Measurements from ENCODE around the gene MEIS2. TPM values are rescaled to one million over a fixed set of nuclear protein-coding genes. Genes with fewer than 3 reads are reported as not detected.

The MEIS2 gene
- polyA plus RNA-seq, 1 donor, result 19.7 TPM

DNA sequence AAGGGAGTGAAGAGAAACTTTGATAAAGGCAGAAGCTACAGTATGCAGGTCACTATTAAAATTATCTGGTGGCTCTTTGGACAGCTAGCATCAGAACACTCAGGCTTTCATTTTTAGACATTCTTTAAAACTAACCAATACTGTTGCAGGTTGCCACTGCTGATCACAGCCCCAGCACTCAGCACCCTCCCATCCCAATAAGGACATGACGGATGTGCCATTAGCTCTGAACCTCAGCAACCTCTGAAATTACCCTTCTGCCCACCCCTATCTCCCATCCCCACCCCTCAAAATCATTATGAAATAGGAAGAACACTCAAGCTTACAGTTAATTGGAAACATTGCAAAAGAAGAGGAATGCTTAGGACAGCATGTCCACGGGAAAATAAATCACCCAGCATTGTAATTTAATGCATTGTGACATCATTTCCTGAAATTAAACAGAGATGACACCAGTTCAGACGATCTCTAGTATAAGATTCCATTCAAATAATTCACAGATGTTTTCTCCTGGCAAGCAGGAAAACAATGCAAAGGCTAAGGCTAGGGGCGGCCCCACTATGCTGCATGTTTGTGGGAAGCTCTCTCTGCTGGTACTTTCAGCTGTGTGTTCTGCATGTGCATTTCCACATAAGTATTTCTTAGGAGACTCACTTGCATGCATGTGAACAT is 71.6 kb downstream of the MEIS2 start:
- Histone ChIP-seq H3K36me3 (ENCODE audit: control insufficient read depth, insufficient read depth, low read length) (no peaks in the 10 kb centered on the region), H3K9me3 (ENCODE audit: control insufficient read depth, low read depth, low read length) (no peaks in the 10 kb centered on the region), H3K27me3 (ENCODE audit: control insufficient read depth, insufficient read depth, low read length) (no peaks in the 10 kb centered on the region), H3K27ac (ENCODE audit: low read length) (no peak overlapping the region), H3K4me3 (ENCODE audit: low read length) (no peak overlapping the region), H3K4me1 (ENCODE audit: control insufficient read depth, insufficient read depth, low read length) (no peaks in the 10 kb centered on the region)
- 100% methylated on average over 1 of the region's 4 CpGs for WGBS (ENCODE audit: insufficient coverage, low lambda C conversion rate)
- no peak for DNase-seq

DNA sequence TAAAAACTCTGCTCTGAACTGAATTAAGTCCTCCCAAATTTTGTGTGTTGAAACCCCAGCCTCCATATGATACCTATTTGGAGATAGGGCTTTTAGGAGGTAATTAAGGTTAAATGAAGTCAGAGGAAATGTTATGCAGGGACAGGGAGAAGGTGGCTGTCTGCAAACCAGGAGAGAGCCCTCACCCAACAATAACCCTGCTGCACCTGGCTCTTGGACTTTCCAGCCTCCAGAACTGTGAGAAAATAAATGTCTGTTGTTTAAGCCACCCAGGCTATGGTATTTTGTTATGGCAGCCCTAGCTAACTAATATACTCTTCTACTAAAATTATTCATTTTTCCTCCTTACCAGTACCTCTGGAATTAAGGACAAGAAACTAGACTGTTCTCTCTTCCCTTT is 79.5 kb downstream of the MEIS2 start:
- H3K27ac ChIP-seq (ENCODE audit: low read length), result no peak overlapping the region
- peaks cover 6% of the 10 kb centered on the region for H3K27me3 ChIP-seq (ENCODE audit: control insufficient read depth, insufficient read depth, low read length)
- no peaks in the 10 kb centered on the region for H3K36me3 ChIP-seq (ENCODE audit: control insufficient read depth, insufficient read depth, low read length)
- H3K4me1 ChIP-seq (ENCODE audit: control insufficient read depth, insufficient read depth, low read length), result no peaks in the 10 kb centered on the region
- no peak for DNase-seq
- no peaks in the 10 kb centered on the region for H3K9me3 ChIP-seq (ENCODE audit: control insufficient read depth, low read depth, low read length)
- H3K4me3 ChIP-seq (ENCODE audit: low read length), result no peak overlapping the region

DNA sequence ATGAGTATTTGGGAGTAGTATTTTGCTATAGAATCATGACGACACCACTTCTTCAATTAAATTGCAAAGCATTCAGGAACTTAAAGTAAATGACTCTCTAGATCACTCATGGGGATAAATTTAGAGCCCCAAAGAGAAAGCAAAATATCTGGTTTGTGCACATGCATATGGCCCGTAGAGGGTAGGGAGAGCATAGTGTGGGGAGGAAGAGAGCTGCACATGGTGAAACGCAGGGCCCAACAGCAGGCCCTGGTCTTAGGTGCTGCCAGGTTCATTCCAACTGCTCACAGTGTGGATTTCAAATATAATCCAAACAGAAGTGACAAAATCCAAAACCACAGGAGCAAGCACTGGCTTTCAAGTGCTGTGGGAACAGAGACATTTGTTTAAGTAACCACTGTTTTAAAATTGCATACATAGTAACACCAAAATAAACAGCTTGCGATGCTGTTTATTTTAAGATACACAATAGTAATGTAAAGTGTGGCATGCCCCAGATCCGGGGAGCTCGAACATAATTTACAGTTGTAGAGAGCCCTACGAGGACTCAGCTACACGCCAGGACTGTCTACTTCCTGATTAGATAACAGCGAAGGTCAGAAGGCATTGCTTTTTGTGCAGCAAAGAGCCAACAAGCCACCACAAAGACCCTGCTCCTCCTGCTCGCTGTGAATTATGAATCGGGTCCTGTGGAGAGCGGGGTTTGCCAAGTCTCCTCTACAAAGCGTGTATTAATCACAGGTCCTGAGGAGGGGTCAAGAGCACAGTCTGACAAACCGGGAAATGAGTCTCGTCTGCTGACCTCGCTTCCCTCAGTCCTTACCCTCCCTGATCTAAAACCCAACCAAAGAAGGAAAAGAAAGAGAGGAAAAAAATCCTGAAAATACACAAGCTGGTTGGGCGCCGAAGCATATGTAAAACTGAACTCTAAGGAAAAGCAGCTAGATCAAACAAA is 80.6 kb downstream of the MEIS2 start:
- WGBS (ENCODE audit: insufficient coverage, low lambda C conversion rate), result no CpG with 5 or more reads among the region's 18 CpGs
- Histone ChIP-seq H3K4me3 (ENCODE audit: low read length) (no peak overlapping the region), H3K27me3 (ENCODE audit: control insufficient read depth, insufficient read depth, low read length) (peaks cover 6% of the 10 kb centered on the region), H3K36me3 (ENCODE audit: control insufficient read depth, insufficient read depth, low read length) (no peaks in the 10 kb centered on the region), H3K4me1 (ENCODE audit: control insufficient read depth, insufficient read depth, low read length) (no peaks in the 10 kb centered on the region), H3K27ac (ENCODE audit: low read length) (no peak overlapping the region), H3K9me3 (ENCODE audit: control insufficient read depth, low read depth, low read length) (no peaks in the 10 kb centered on the region)
- peak in 1 of 2 donors; percentile 29 for DNase-seq

DNA sequence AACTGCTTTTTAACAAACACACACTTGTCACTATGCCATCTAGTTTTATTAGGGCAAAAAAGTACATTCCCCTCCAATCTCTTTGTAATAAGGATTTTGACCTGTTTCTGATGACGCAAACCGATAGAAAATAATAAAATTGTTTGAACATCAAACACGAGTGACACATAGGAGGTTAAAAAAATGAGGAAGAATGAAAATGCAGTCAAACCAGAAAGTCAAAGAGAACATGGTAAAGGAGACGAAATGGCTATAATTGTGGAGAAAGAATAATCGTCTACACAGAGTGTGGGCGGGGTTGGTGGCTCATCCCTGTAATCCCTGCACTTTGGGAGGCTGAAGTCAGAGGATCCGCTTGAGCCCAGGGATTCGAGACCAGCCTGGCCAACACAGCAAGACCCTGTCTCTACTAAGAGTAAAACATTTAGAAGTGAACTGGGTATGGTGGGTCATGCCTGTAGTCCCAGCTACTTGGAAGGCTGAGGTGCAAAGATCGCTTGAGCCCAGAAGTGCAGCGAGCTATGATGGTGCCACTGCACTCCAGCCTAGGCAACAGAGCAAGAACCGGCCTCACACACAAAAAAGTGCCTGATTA is 83.2 kb downstream of the MEIS2 start:
- H3K27me3 ChIP-seq (ENCODE audit: control insufficient read depth, insufficient read depth, low read length), result peaks cover 6% of the 10 kb centered on the region
- no peak overlapping the region for H3K4me3 ChIP-seq (ENCODE audit: low read length)
- no peaks in the 10 kb centered on the region for H3K36me3 ChIP-seq (ENCODE audit: control insufficient read depth, insufficient read depth, low read length)
- 56% methylated on average over 4 of the region's 11 CpGs for WGBS (ENCODE audit: insufficient coverage, low lambda C conversion rate)
- H3K9me3 ChIP-seq (ENCODE audit: control insufficient read depth, low read depth, low read length), result no peaks in the 10 kb centered on the region
- no peak for DNase-seq
- H3K27ac ChIP-seq (ENCODE audit: low read length), result no peak overlapping the region
- H3K4me1 ChIP-seq (ENCODE audit: control insufficient read depth, insufficient read depth, low read length), result no peaks in the 10 kb centered on the region

DNA sequence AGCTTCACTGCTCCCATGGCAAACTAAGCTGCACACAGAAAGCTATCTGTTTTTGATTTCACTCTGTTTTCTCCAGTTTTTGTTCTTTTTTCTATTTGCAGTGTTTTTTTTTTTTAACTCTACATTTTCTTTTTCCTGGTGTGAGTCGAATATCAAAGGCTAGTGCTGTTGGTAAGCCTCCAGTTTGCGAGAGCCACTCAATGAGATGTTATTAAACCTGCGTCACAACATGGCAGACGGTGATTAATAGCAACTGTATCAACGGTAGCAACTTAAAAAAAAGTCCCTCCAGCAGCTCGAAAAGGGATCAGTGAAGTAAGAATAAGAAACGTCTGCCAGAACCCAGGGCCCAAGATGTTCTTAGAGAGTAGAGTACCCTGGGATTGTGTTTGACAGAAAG is 84.1 kb downstream of the MEIS2 start:
- 44% methylated on average over 2 of the region's 7 CpGs for WGBS (ENCODE audit: insufficient coverage, low lambda C conversion rate)
- no peaks in the 10 kb centered on the region for H3K36me3 ChIP-seq (ENCODE audit: control insufficient read depth, insufficient read depth, low read length)
- no peak overlapping the region for H3K4me3 ChIP-seq (ENCODE audit: low read length)
- peaks cover 6% of the 10 kb centered on the region for H3K27me3 ChIP-seq (ENCODE audit: control insufficient read depth, insufficient read depth, low read length)
- no peak overlapping the region for H3K27ac ChIP-seq (ENCODE audit: low read length)
- H3K4me1 ChIP-seq (ENCODE audit: control insufficient read depth, insufficient read depth, low read length), result no peaks in the 10 kb centered on the region
- DNase-seq, result no peak
- no peaks in the 10 kb centered on the region for H3K9me3 ChIP-seq (ENCODE audit: control insufficient read depth, low read depth, low read length)

DNA sequence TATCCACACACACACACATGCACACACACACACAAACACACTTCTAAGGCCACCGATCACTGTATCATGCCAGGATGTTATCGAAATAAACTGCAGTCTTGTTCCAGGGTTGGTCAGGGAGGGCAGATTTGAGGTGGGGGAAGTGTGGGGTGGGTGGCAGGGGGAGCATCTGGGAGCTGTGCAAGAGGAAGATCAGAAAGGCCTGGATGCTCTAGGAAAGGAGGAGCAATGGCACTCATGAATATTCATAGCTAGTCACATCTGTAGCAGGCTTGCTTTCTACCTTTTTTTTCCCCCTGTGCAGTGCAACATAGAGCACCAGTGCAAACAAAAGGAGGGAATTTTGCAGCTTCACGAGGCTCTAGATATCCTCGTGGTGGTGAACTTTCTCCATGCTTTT is 84.9 kb downstream of the MEIS2 start:
- H3K27ac ChIP-seq (ENCODE audit: low read length), result no peak overlapping the region
- no peaks in the 10 kb centered on the region for H3K4me1 ChIP-seq (ENCODE audit: control insufficient read depth, insufficient read depth, low read length)

DNA sequence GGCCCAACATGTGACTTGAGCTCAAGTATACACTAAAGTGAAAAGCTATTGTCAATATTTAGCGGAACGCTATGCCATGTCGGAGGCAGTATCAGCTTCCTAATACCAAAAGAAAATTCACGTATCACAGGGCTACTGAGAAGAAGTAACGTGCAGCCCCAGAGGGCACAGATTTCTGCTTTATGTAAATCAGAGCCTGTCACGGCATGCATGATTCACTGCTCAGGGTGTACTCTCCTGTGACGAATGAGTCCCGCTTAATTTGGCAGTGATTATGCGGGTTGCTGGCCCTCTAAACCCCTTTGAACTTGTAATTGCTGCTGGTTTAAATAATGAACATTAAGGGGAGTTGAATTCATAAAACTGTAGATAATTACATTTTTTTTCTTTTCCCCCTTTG is 85.3 kb downstream of the MEIS2 start:
- Histone ChIP-seq H3K4me1 (ENCODE audit: control insufficient read depth, insufficient read depth, low read length) (no peaks in the 10 kb centered on the region), H3K9me3 (ENCODE audit: control insufficient read depth, low read depth, low read length) (no peaks in the 10 kb centered on the region), H3K27me3 (ENCODE audit: control insufficient read depth, insufficient read depth, low read length) (peaks cover 6% of the 10 kb centered on the region), H3K36me3 (ENCODE audit: control insufficient read depth, insufficient read depth, low read length) (no peaks in the 10 kb centered on the region), H3K27ac (ENCODE audit: low read length) (no peak overlapping the region), H3K4me3 (ENCODE audit: low read length) (no peak overlapping the region)
- WGBS (ENCODE audit: insufficient coverage, low lambda C conversion rate), result 100% methylated on average over 1 of the region's 9 CpGs
- DNase-seq, result no peak

More for the DNA sequence above, 84.9 kb downstream of the MEIS2 start:
- peaks cover 6% of the 10 kb centered on the region for H3K27me3 ChIP-seq (ENCODE audit: control insufficient read depth, insufficient read depth, low read length)
- no peak overlapping the region for H3K4me3 ChIP-seq (ENCODE audit: low read length)
- WGBS (ENCODE audit: insufficient coverage, low lambda C conversion rate), result no CpG with 5 or more reads among the region's 4 CpGs
- no peaks in the 10 kb centered on the region for H3K9me3 ChIP-seq (ENCODE audit: control insufficient read depth, low read depth, low read length)
- H3K36me3 ChIP-seq (ENCODE audit: control insufficient read depth, insufficient read depth, low read length), result no peaks in the 10 kb centered on the region
- DNase-seq, result no peak

DNA sequence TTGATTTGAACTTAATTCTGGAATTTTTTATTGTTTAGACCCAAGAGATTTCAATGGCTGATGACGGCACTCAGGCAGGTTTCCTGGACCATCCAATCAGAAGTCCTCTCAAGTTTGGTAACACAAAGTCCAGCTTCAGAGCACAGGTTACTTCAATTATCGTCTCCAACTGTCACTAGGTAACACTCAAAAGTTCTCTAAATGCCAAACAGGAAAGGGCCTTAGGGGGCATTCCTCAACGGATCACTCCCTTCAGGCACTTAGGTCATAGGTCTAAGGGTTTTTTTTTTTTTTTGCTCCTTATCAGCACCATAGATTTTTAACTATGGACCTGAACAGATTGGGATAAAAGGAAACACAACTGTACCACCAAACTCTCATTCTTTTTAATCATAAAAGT is 85.8 kb downstream of the MEIS2 start:
- H3K27ac ChIP-seq (ENCODE audit: low read length), result no peak overlapping the region
- no peak overlapping the region for H3K4me3 ChIP-seq (ENCODE audit: low read length)
- H3K4me1 ChIP-seq (ENCODE audit: control insufficient read depth, insufficient read depth, low read length), result no peaks in the 10 kb centered on the region
- peaks cover 6% of the 10 kb centered on the region for H3K27me3 ChIP-seq (ENCODE audit: control insufficient read depth, insufficient read depth, low read length)
- DNase-seq, result no peak
- WGBS (ENCODE audit: insufficient coverage, low lambda C conversion rate), result 33% methylated on average over 1 of the region's 3 CpGs
- no peaks in the 10 kb centered on the region for H3K9me3 ChIP-seq (ENCODE audit: control insufficient read depth, low read depth, low read length)
- H3K36me3 ChIP-seq (ENCODE audit: control insufficient read depth, insufficient read depth, low read length), result no peaks in the 10 kb centered on the region

DNA sequence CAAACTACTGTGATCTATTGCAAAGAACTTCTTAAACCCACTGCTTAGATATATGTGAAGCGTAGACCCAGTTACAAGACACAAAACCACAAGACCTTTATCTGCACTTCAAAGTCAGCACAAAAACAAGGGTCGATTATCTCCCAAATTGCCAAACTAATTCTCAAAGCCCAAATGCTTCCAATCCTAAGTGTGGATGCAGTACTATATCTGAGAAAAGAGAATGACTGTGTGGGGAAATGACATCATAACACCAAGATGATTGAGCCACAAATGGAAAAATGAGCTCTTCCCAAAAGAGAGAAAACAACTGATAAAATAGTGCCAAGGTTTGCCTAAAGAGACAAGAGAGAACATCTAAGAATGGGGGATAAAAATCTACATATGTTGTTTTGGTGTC is 86.2 kb downstream of the MEIS2 start:
- no CpG with 5 or more reads among the region's 2 CpGs for WGBS (ENCODE audit: insufficient coverage, low lambda C conversion rate)
- Histone ChIP-seq H3K27ac (ENCODE audit: low read length) (no peak overlapping the region), H3K4me1 (ENCODE audit: control insufficient read depth, insufficient read depth, low read length) (no peaks in the 10 kb centered on the region)

DNA sequence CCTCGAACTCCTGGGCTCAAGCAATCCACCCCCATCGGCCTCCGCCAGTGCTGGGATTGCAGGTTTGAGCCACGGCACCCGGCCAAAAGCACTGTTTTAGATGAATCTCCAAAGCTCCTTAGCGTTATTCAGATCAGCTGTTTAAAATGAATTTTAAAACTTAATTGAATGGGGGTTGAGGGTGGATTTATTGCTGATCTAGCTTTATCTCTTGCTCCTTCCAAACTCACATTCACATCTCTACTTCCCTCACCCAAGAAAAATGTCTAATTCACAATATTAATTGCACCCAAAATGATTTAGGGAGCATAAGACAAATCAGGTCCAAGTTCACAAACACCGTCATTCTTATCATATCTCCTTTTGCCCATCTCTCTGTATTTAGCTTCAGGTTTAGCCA is 89.8 kb downstream of the MEIS2 start:
- Histone ChIP-seq H3K9me3 (ENCODE audit: control insufficient read depth, low read depth, low read length) (no peaks in the 10 kb centered on the region), H3K27ac (ENCODE audit: low read length) (no peak overlapping the region), H3K4me1 (ENCODE audit: control insufficient read depth, insufficient read depth, low read length) (no peaks in the 10 kb centered on the region), H3K36me3 (ENCODE audit: control insufficient read depth, insufficient read depth, low read length) (peaks cover under 1% of the 10 kb centered on the region), H3K4me3 (ENCODE audit: low read length) (no peak overlapping the region), H3K27me3 (ENCODE audit: control insufficient read depth, insufficient read depth, low read length) (no peaks in the 10 kb centered on the region)
- no CpG with 5 or more reads among the region's 7 CpGs for WGBS (ENCODE audit: insufficient coverage, low lambda C conversion rate)
- DNase-seq, result no peak

More for the DNA sequence above, 86.2 kb downstream of the MEIS2 start:
- no peak for DNase-seq
- Histone ChIP-seq H3K9me3 (ENCODE audit: control insufficient read depth, low read depth, low read length) (no peaks in the 10 kb centered on the region), H3K27me3 (ENCODE audit: control insufficient read depth, insufficient read depth, low read length) (peaks cover 6% of the 10 kb centered on the region), H3K4me3 (ENCODE audit: low read length) (no peak overlapping the region), H3K36me3 (ENCODE audit: control insufficient read depth, insufficient read depth, low read length) (no peaks in the 10 kb centered on the region)

All from large intestine (tissue), 3 donors.